Hematopoietic multipotent progenitor cell treated with erythropoietin and hydrocortisone succinate and interleukin-3 and kit ligand, for 8 days (in vitro differentiated cells): ENCODE results near the gene ARMC3.

Experiments
- DNase-seq: peaks from one replicate; pipeline ENCODE4 v3.0.0-alpha.2; 2015

ARMC3 gene

DNA sequence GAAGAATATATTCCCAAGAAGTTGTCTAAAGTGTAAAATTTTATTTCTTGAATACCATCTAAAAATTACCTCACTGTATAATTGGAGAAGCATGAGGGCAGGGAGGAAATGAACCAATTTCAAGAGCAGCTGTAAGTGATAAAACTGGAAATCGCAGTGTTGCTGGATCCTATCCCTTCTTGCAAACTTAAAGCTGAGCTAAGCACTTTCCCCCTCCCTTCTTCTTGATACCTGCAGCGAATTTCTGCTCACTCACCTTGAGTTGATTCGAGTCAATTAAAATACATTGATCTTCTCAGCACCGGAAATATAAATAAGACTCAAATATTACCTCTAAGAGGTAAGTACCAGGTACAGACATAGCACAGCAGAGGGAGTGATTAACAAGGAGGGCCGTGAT is 65.5 kb downstream of the ARMC3 start:
- no peak for DNase-seq

DNA sequence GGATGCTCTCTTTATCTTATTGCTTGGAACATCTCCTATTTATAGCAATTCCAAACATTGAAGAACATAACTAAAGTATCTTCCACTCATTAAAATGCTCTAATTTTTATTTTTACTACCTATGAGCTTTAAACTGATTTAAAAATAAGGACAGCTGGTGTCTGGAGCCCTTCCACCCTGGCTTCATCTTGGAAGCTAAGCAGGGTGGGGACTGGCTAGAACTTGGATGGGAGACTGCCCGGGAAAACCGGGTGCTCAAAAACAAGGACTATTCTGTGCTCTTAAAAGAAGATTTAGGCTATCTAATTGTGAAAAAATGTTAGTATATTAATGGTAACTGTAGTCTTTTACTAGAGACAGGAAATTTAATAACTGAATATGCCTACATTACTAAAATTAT is 69.2 kb downstream of the ARMC3 start:
- DNase-seq, result no peak

DNA sequence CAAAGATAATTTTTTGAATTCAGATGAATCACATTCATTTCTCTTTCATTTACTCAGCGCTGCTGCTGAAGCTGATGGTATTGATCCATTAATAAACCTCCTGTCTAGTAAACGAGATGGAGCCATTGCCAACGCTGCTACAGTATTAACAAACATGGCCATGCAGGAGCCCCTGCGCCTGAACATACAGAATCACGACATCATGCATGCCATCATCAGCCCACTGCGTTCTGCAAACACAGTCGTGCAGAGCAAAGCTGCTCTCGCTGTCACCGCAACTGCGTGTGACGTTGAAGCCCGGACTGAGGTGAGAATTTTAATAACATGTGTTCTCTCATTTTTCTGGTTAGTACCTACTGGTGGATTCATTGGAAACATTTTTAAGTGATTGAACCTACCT is 70.2 kb downstream of the ARMC3 start:
- DNase-seq, result no peak

DNA sequence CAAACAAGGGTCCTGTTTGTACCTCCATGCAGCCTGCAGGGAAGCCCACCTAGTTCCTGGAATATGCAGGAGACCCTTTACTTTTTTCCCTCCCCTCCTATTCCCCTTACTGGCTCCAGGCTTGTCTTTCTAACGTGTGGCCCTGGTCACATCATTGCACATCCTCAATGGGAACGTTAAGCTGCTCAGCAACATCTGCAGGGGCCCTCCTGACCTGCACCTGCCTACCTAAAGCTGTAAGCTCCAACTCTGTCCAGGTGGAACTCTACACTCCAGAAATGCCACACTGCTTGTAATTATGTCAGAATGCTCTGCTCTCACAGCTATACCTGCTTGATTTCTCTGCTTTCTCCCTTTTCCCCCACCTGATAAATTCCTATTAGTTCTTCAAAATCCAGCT is 72.1 kb downstream of the ARMC3 start:
- DNase-seq, result no peak

DNA sequence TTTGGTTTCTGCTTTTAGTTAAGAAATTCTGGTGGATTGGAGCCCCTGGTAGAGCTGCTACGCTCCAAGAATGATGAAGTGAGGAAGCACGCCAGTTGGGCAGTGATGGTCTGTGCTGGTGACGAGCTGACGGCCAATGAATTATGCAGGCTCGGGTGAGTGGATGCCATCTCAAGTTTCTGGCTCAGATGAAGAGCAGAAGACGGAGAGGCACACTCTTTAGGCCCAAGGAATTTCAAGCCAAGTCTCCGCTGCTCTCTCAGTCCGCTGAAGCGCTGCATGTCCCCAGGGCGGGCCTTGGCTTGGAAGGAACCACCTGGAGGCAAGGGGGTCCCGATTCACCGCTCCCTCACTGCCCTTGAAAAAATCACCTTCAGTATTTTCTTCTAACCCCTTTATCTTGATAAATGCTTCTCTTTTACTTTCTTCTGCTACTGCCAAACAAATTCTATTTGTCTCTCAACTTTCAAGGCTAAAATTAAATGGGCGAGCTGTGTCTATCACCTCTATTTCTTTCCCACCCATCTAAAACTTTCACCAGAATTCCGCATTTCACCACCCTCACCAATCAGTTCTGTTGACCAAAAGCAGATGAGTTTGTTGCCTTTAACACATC is 74.2 kb downstream of the ARMC3 start:
- no peak for DNase-seq

DNA sequence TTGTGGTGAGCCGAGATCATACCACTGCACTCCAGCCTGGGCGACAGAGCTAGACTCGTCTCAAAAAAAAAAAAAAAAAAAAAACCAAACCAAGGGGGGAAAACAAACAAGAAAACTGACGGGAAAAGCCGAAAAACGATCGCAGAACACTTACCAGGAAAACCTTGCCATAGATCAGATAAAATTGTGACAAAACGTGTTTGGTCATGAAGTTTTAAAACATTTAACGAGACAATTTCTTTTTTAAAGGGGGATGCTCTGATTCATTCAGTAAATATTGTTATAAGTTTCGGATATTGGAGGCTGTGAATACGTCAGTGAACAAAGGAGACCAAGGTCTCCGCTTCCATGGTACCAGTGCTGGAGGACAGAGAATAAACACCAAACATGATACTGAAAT is 77.3 kb downstream of the ARMC3 start:
- no peak for DNase-seq

DNA sequence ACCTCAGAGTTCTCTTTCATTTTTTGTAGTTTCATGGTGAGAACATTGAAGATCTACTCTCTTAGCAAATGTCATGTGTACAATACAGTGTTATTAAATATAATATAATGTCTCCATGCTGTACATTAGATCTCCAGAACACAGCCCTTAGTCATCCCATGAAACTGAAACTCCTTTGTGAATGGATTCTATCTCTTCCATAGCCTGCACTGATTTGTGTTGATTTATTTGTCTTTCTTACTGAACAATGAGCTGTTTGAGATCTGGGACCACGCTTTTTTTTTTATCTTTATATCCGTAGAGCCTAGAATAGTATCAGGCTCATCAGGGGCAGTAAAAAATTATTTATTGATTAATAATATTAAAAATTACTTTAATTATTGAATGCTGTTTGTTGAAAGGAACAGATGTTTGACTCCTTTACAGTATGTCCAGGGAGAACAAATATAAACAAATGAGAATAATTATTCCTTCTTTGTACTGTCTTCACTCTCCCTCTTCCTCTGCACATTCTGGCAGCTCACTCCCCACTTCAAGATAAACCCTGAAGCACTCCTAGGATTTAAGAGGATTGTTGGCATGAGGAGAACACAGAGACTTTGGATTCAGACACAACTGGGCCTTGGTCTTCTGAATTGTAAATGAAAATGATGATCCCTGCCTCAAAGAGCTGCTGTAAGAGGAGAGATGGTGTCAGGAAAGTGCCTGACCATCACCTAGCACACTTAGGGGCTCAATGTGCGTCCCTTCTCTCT is 85.9 kb downstream of the ARMC3 start:
- DNase-seq, result no peak

DNA sequence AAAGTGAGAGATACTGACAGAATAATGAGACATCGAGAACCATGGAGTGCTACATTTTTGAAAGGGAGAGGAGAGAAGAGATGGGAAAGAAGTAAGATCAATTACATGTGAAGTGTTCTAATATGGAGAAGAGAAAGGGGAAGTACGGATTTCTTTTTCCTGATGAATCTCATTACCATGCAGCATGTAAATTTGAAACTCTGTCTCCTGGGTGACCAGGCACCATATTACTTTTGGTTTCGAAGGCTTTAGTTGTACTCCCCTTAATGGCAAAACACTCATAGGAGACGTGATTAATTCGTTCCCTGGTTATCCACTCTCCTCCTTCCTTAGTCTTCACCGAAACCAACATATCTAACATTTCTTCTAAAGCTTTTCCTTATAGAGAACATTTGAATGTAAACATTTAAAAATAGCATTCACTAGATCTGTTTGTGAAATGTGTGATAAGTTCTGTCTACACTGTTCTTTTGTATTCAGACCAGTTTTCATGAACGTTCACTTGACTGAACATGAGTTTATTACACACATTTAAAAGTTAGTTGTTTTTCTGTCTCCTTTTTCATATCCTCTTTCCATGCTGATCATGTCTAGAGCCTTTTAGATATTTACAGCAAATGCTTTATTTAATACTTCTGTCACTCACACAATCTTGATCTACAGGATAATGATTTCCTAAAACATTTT is 87.3 kb downstream of the ARMC3 start:
- no peak for DNase-seq

DNA sequence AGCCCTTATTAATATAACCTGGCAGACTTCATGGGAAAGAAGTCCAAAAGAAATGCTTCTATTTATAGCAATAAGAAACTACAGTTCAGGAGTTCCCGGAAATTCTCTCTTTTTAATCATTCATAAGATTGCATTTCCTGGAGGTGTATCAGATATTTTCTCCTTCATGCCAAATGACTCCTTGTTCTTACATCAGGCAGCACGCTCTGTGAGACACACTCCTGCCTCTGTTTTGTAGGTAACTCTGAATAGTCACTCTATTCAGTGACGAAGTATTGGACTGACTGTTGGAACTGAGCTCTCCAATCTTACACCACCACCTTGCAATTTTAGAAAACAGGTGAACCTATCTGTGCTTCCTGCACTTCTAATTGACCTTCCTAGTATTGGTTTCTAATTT is 88.8 kb downstream of the ARMC3 start:
- DNase-seq, result no peak

DNA sequence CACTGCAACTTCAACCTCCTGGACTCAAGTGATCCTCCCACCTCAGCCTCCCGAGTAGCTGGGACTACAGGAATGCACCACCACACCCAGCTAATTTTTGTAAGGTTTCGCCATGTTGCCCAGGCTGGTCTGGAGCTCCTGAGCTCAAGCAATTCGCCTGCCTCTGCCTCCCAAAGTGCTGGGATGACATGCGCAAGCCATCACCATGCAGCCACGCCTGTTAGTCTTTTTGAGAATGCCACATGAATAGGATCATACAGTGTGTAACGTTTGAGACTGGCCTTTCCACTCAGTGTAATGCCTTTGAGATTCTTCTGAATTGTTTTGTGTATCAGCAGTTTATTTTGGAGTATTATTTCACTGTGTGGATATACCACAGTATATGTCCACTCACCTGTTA is 91.8 kb downstream of the ARMC3 start:
- DNase-seq, result no peak

DNA sequence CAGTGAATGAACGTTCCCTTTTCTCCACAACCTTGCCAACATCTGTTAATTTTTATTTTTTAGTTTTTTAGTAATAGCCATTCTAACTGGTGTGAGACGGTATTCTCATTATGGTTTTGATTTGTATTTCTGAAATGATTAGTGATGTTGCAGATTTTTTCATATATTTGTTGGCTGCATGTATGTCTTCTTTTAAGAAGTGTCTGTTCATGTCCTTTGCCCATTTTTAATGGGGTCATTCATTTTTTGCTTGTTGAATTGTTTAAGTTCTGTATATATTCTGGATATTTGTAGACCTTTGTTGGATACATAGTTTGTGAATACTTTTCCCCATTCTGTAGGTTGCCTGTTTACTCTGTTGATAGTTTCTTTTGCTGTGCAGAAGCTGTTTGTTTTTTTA is 93.6 kb downstream of the ARMC3 start:
- no peak for DNase-seq

DNA sequence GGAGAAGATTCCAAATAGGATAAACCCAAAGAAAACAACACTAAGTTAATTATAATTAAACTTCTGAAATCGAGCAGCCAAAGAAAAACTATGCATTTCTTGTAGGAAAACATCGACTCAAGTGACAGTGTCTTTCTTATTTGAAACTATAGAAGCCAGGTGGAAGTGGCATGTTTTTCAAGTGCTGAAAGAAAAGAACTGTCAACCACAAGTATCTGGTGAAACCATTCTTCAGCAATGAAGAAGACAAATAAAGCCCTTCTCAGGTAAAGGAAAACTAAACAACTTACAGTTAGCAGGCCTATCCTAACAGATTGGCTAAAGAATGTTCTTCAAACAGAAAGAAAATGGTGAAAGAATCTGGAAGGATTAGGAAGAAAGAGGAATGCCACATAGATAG is 96.1 kb downstream of the ARMC3 start:
- no peak for DNase-seq

DNA sequence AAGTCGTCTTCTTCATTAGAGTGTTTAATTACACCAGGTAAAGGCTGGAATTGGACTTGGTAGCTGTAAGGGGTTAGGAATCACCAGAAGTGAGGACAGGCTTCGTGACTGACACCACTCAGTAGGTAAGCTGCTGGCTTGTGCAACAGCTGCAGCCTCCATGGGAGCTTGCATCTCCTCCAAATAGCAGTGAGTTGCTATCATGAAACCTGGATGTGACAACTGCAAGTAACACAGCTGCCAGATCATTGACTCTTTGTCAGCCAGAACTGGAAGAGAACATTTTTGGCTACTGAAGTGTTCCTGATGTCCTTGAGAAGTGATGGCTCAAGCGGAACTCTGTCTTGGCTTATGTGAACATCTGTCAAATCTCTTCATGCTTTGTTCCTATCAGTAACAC is 103.5 kb downstream of the ARMC3 start:
- DNase-seq, result no peak

DNA sequence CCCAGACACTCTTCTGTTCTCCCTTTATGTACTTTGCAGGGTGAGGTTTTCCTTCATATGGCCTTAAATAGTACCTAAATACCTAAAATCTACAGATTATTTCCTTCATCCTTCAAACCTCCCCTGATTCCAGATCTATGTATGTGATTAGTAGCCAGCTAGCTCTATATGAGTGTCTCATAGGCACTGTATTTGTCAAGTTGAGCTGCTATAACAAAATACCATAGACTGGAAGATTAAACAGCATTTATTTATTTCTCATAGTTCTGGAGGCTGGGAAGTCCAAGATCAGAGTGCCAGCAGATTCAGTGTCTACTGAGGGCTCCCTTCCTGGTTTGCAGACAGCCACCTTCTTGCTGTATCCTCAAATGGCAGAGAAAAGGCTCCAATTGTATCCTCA is 106.9 kb downstream of the ARMC3 start:
- DNase-seq, result no peak

DNA sequence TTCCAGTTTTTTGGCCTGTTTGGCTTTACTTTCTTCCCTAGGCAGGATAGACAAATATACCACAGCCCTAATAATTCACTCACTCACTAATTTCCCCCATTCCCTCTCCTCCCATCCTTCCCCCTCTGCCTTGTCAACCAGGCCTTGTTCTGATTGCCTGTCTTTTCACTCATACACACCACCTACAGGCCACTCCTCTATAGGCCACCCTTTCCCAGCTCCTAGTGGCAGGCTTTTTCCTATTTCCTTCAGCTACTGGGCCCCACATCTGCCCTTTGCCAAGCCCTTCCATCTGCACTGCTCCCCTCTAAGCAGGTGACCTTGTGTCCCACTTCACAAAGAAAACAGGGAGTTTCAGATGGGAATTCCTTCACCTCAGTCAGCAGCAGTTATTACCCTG is 107.7 kb downstream of the ARMC3 start:
- no peak for DNase-seq

DNA sequence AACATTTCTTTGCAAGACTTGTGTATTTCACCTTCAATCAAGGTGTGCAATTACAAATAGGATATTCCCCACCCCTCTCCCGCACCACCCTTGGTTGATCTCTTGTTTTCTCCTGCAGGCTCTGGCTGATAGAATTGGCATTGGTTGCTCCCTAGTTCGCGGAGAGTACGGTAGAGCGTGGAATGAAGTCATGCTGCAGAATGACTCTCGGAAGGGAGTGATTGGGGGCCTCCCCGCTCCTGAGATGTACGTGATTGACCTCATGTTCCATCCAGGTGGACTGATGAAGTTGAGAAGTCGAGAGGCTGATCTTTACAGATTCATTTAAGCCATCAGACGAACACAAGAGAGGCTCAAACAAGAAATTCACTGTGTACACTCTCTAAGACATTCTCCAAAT is 109.3 kb downstream of the ARMC3 start:
- no peak for DNase-seq

DNA sequence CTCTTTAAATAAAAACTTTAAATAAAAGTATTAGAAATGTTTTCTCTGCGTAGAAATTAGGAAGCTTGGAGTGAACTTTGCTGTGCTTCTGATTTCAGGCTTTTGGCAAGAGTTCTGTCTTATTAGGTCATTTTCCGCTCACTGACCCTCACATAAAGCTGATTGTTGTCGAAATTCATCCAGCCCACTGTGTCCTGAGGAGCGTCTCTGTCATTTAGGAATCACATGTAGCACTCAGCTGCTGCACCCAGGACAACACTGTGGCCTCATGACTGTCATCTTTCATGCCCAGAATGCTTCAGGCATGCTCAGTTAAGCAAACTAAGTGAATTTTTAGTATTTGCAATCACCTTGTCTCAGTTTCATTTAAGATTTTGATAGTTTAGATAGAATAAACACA is 109.7 kb downstream of the ARMC3 start:
- no peak for DNase-seq

DNA sequence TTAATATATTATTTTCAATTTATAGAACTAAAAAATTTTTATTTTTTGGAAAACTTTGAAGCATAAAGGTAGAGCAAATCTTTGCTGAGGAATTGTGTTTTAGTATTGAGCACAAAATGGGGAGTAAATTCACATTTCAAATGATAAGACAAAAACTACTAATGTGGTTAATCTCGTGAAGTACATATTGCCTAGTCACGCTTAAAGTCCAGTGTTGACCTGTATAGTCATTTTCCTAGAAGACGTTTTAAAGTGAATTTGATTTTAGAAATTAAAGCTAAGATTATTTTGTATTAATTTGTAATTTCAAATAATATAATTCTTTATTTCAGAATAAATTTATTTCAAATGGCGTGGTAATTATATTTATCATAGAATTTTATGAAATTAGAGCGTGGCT is 110.3 kb downstream of the ARMC3 start:
- DNase-seq, result no peak

DNA sequence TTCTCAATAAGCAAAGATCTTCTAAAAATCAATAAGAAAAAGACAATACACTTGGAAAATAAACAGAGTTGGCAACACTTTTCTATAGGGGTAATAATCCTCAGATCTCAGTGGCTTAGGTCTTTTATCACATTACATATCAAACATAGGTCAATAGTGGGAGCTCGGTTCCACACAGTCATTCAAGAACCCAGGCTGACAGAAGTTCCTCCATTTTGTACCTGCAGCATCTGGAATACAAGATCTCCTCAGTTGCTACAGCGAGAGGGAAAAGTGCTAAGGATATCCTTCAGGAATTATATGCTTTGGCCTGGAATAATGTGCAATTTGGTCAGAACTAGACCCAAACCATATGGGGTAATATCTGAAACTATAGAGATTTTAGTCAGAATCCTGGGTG is 112.1 kb downstream of the ARMC3 start:
- DNase-seq, result no peak

DNA sequence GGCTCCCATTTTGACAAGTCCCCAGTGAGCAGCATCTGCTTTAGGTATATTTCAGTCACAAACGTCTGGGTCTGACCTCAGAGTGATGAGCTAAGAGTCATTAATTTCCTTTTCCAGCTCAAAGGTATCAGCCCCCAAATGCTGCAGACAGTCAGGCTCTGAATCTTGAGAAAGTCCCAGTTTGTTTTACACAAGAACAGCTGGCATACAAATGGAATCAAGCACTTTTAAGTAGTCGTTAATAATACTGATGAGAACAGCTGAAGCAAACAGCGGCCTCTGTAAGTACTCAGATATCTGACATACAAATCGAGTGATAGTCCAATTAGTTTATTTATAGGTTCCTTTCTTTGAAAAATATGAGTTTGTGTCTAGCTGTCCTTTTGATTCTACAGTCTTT is 118.2 kb downstream of the ARMC3 start:
- no peak for DNase-seq

DNA sequence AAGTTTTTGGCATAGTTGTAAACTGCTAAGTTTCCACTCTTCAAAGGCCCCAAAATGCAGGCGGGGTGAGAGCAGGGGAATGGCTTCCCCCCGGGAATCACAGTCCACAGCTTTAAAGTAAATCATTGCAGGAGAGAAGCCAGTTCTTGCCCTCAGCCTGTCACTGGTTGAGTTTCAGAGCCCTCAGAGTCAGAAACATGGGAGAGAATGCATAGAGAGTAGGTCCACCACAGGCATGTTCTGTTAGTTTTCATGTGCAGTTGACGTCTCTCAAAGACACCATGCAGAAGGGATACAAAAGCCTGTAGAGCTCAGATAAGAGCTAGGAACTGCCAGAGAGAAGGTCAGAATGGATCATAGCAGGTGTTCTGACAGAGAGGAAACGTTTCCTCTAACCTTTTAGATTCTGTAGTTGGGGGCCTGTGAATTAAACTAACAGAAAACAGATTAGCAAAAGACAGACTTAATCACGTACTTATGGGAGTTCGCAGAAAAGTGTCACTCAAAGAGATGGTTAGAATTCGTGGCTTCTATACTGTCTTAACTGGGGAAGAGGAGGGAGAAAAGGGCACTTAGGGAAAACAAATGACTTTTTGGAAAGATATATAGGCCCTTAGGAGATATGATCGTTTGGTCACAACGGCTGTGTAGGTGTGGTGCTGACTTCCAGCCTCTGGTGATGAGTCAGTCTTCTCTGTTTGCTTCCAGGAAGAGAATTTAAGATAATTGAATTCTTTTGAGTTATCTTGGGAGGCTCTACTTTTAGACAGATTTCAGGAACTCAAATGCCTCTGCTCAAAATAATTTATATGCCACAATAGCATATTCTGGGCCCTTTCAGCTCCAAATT is 119.6 kb downstream of the ARMC3 start:
- peak; percentile 53 for DNase-seq

DNA sequence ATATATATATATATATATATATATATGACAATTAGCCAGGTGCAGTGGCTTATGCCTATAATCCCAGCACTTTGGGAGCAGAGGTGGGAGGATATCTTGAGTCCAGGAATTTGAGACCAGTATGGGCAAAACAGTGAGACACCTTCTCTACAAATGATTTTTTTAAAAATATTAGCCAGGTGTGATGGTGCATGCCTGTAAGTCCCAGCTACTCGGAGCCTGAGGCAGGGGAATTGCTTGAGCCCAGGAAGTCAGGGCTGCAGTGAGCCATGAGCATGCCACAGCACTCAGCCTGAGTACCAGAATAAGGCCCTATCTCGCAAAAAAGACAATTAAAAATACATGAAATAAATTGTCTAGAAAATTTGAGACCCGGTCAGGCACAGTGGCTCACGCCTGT is 120.3 kb downstream of the ARMC3 start:
- DNase-seq, result no peak

DNA sequence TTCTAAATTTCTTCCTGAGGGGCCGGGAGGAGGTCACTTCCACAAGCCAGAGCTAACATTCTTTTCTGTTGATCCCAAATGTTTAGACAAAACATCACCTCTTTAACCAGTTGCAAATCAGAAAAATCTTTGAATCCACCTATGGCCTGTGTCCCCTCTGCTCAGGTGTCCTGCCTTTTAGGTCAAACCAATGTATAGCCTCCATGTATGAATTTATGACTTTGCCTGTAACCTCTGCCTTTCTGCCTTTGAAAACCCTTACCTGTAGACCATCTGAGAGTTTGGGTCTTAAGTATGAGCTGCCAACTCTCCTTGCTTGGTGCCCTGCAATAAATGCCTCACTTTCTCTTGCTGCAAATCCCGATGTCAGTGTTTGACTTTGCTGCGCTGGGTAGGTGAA is 123.4 kb downstream of the ARMC3 start:
- no peak for DNase-seq
